ENCODE data around the gene RRAS.
A peak's percentile ranks its signal among the peaks of the same experiment; 100 is the strongest.

Gene RRAS

GRCh38 chr19:49654581-49654980 is 14.6 kb upstream of the RRAS start:
- no peak for DNase-seq (ENCODE audit: low read depth)

DNA sequence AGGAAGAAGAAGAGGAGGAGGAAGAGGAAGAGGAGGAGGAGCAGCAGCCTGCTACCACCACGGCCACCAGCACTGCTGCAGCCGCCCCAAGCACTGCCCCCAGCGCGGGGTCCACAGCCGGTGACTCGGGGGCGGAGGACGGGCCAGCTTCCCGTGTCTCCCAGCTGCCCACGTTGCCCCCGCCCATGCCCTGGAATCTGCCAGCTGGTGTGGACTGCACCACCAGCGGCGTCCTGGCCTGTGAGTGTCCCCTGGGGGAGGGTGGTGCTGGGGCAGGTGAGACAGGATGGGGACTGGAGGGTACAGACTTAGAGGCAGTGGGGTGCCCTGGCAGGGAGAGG is 13.5 kb upstream of the RRAS start:
- no peak for DNase-seq (ENCODE audit: low read depth)

- DNase-seq (ENCODE audit: low read depth) = no peak
These were observed 12.9 kb upstream of the RRAS start for GRCh38 chr19:49652551-49653465.

- no peak for DNase-seq (ENCODE audit: low read depth)
These were observed 12.0 kb upstream of the RRAS start for GRCh38 chr19:49651820-49652550.

DNA sequence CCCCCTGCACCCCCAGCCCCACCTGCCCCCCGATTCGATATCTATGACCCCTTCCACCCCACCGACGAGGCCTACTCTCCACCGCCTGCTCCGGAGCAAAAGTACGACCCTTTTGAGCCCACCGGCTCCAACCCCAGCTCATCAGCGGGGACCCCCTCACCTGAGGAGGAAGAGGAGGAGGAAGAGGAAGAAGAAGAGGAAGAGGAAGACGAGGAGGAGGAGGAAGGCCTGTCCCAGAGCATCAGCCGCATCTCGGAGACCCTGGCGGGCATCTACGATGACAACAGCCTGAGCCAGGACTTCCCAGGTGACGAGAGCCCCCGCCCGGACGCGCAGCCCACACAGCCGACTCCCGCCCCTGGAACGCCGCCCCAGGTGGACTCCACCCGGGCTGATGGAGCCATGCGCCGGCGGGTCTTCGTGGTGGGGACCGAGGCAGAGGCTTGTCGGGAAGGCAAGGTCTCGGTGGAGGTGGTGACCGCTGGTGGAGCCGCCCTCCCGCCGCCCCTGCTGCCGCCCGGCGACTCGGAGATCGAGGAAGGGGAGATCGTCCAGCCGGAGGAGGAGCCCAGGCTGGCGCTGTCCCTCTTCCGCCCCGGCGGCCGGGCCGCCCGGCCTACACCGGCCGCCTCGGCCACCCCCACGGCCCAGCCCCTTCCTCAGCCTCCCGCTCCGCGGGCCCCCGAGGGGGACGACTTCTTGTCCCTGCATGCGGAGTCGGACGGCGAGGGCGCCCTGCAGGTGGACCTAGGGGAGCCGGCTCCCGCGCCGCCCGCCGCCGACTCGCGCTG is 11.3 kb upstream of the RRAS start:
- no peak for DNase-seq (ENCODE audit: low read depth)

DNA sequence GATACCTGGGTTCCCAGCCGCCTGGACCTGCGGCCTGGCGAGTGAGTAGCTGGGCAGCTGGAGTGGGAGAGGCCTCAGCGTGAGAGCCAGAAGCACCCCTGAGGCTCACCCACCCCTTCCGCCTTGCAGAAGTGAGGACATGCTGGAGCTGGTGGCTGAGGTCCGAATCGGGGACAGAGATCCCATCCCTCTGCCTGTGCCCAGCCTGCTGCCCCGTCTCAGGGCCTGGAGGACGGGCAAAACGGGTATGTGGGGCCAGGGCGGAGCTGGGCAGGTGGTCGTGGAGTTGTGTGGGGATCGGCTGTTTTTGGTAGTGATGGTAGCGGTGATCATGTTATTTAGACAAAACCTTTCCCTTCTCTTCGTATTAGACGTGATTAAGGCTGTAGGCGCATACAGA is 6.6 kb upstream of the RRAS start:
- no peak for DNase-seq (ENCODE audit: low read depth)

DNA sequence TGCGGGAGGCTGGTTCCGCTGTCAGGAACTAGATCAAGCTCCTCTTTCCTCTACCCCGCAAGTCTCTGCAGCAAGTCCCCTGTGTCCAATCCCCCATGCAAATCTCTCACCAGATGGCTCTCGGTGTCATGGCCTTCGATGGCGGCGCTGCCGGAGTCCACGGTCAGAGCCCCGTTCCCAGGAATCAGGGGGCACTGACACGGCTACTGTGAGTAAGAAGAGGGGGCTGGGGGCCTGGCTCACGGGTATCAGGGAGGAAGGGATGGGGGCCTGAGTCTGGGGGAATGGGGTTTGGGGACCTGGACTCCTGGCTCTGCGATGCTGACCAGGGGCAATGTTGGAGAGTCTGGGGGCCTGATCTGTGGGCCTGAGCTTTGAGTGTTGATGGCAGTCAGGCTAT is 6.1 kb upstream of the RRAS start:
- DNase-seq (ENCODE audit: low read depth) = no peak

GRCh38 chr19:49645592-49645991 is 5.6 kb upstream of the RRAS start:
- DNase-seq (ENCODE audit: low read depth) = no peak

DNA sequence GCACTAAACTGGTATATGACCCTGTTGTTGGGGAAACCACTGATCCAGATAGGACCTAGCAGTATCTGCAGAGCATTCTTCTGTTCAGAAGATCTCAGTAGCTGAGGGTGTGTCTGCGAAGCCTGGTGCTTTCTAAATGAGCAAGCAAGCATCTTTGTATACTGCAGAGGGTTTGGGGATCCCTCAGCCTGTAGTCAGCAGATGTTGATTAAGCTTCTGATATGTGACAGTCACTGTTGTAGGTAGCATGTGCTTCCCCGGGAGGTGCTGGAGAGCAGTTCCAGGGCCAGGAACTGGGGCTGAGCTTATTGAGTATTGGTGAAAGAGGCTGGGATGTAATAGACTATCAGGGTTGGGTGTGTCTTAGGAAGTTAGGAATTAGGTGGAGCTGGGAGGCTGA is 3.5 kb upstream of the RRAS start:
- DNase-seq (ENCODE audit: low read depth) = no peak

GRCh38 chr19:49642492-49643035 is 2.6 kb upstream of the RRAS start:
- no peak for DNase-seq (ENCODE audit: low read depth)

DNA sequence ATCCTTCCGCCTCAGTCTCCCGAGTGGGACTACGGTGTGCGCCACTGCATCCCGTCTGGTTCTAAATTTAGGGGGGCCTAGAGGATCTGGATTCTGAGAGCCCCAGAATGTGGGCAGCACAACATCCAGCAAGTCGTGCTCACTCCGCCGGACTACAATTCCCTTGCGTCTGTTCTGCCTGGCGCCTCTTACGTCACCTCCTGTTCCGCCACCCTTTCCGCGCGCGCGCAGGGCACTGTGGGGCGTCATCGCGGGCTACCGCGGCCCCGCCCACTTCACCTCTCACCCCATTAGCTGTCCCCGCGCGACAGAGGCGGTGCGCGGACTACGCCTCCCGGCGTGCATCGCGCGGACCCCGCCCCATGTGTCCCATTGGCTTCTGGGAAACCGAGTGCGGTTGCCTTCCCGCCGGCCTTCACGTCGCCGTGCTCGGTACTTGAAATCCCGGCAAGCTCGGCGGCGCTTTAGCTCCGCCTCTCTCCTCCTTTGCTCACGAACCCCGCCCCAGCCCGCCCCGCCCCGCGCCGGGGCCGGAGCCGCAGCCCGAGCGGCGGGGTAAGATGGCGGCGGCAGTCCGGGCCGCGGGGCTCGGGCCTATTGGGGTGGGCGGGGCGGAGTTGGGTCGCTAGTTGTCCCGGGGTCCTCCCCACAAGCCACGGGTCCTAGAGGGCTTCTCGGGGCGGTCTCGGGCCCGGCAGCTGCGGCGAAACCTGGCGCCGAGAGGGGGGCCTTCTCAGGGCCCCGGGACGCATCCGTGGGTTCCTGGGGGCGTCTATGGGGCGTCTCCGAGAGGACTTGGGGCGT is 1.9 kb upstream of the RRAS start, which contains the start of gene SCAF1:
Gene SCAF1 (plus strand): TSS at position 522 of the 804 bp plus-strand sequence. CDS start 2,818 bp downstream, outside the sequence.
- peak; percentile 99 for DNase-seq (ENCODE audit: low read depth)

- no peak for DNase-seq (ENCODE audit: low read depth)
These were observed 386 bp downstream of the RRAS start for GRCh38 chr19:49639401-49640112.

GRCh38 chr19:49637821-49638738 is 1.9 kb downstream of the RRAS start:
- peak; percentile 72 for DNase-seq (ENCODE audit: low read depth)

DNA sequence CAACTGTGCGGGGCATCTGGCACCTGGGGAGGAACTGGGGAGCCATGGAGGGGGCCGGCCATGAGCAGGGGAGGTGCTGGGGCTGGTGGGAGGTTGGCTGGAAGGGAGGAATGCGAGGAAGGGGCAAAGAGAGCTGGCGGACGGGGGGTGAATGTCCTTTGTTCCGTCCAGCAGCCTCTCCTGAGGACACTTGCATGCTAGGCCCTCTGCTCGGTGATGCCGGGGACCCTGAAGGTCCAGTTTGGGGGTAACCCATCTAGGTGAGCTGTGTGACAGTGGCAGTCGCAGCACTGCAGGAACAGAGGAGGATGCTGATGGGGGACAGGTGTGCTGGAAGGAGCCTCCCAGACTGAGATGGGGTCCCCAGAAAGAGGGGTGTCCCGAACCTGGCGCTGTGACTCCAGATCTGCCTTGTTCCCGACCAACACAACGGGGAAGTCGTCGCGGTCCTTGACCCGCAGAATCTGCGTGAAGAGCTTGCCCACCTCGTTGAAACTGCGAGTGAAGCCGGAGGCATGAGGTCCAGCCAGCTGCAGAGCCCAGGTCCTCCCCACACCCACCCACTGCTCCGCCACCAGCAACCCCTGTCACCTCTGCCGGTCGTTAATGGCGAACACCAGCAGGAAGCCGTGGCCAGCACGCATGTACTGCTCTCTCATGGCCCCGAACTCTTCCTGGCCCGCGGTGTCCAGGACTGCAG is 3.6 kb downstream of the RRAS start:
- no peak for DNase-seq (ENCODE audit: low read depth)

DNA sequence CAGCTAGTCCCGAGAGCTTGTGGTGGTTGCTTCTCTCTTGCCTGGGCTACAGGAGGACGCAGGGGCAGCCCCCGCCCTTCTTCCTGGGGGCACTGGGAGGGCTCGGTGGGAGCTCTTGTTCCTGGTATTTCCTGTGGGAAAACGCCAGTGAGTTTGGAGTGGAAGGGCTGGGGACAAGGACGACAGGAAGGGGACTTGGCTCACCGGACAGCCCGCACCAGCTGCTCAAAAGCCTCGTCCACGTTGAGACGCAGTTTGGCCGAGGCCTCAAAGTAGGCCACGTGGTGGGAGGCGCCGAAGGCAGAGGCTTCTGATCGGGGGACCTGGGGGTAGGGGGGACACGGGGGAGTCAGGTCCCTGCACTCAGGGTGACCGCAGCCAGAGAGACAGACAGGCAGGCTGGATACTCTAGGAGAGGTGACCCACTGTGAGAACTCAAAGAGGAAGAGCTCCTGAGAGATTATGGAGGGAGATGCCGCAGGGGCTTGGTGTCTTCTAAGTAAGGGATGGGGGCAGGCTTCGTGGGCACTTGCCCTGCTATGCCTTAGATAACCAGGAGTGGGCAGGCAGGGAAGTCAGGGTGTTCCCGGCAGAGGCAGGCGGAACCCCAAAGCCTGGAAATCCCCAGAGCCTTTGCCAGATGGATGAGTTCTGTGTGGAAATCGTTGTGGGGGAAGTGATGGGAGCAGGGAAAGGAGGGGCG is 4.3 kb downstream of the RRAS start:
- DNase-seq (ENCODE audit: low read depth) = peak; percentile 70

DNA sequence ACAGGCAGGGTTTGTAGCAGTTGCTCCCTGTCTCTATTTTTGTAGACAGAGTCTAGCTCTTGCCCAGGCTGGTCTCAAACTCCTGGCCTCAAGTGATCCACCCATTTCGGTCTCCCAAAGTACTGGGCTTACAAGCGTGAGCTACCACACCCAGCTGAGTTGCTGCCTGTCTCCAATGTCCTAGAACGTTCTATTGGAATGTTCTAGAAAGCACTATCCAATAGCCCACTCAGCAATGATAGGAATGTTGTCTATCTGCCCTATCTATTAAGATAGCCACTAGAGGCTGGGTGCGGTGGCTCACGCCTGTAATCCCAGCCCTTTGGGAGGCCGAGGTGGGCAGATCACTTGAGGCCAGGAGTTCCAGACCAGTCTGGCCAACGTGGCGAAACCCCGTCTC is 6.7 kb downstream of the RRAS start:
- peak; percentile 55 for DNase-seq (ENCODE audit: low read depth)

- DNase-seq (ENCODE audit: low read depth) = no peak
These were observed 7.4 kb downstream of the RRAS start for GRCh38 chr19:49632576-49632975.

DNA sequence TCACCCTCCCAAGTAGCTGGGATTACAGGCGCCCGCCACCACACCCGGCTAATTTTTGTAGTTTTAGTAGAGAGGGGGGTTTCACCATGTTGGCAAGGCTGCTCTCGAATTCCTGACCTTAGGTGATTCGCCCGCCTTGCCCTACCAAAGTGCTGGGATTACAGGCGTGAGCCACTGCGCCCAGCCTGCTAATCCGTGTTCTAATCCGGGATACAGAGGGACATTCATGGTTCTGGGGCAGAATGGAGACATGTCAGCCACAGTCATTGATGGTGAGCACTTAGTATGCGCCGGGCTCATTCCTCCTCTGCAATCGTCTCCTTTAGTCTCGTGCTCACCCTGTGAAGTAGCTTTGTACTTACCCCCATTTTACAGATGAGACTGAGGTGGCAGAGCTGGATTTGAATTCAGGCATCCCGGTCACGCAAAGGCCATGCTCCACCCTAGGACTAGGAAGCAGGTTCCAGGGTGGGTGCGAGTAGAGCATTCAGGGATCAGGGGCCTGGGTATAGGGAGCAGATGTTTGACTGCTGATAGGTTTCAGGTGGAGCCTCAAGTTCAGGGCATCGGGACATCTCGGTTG is 8.2 kb downstream of the RRAS start:
- no peak for DNase-seq (ENCODE audit: low read depth)
